HepG2 (cell line): ENCODE measurements around the gene ZFHX3. TPM values are rescaled to one million over a fixed set of nuclear protein-coding genes. Genes with fewer than 3 reads are reported as not detected.

Experiments
- CENPT ChIP-seq: sonication (generic); formaldehyde crosslinking; IDR thresholded peaks from 2 replicates; pipeline ENCODE4 v1.8.0; 2022; ENCODE audit warnings: low read depth, mild to moderate bottlenecking, moderate library complexity, missing genetic modification reagents
- NFAT5 ChIP-seq: sonication (generic); formaldehyde crosslinking; IDR thresholded peaks from 2 replicates; pipeline ENCODE4 v1.4.0; 2020; ENCODE audit warnings: missing genetic modification reagents
- PATZ1 ChIP-seq: sonication (generic); formaldehyde crosslinking; IDR thresholded peaks from 2 replicates; pipeline ENCODE4 v1.4.0; 2020; ENCODE audit warnings: missing genetic modification reagents
- PHF21A ChIP-seq: sonication (generic); formaldehyde crosslinking; IDR thresholded peaks from 2 replicates; pipeline ENCODE4 v1.5.0; 2020; ENCODE audit warnings: mild to moderate bottlenecking, missing genetic modification reagents
- SALL2 ChIP-seq: sonication (generic); formaldehyde crosslinking; IDR thresholded peaks from 2 replicates; pipeline ENCODE4 v1.8.1; 2023; ENCODE audit warnings: mild to moderate bottlenecking, missing genetic modification reagents, inconsistent platforms
- ZBTB34 ChIP-seq: sonication (generic); formaldehyde crosslinking; IDR thresholded peaks from 2 replicates; pipeline ENCODE4 v1.8.0; 2022; ENCODE audit warnings: mild to moderate bottlenecking, missing genetic modification reagents
- ZZZ3 ChIP-seq: sonication (generic); formaldehyde crosslinking; IDR thresholded peaks from 2 replicates; pipeline ENCODE4 v1.4.0; 2020; ENCODE audit warnings: missing genetic modification reagents, mild to moderate bottlenecking, borderline replicate concordance
- polyA plus RNA-seq, 8 experiments: library from polyadenylated mRNA; depleted of rRNA in 3 of 8; stranded (reverse) in 7 of 8; unstranded in 1 of 8; fragments of >200 nt; fragmentation: Illumina TruSeq in 4 of 8; extraction: Trizol in 4 of 8; gene quantifications; 2 replicates each; pipeline versions ENCODE4 v1.2.1 to v1.2.3, GENCODE V29; 2011 to 2016; ENCODE audit warnings: low read depth in 4 of 8, missing spikeins in 1 of 8, mixed read lengths in 1 of 8; ENCODE audit not compliant: insufficient read depth in 1 of 8
- total RNA-seq, 5 experiments: library from RNA; depleted of rRNA; stranded (reverse); fragments of >200 nt; fragmentation: Illumina TruSeq; extraction: Trizol; gene quantifications; 2 replicates each; pipeline ENCODE4 v1.2.3, GENCODE V29; 2016; ENCODE audit warnings: low read depth in 1 of 5

ZFHX3 gene
- total and polyA plus RNA-seq, 2 of the 13 experiments (the other 11 are each of a cell fraction or from before 2014, with no cell fraction given), result 5.0 to 6.0 TPM

GRCh38 chr16:73023320-73023719 is 24.6 kb downstream of the ZFHX3 start (continued):
- 0 out of 2 replicates have a peak, but pooled peaks have one; percentile 6 for TF ChIP-seq ZBTB34 (CRISPR knock-in tag)
- no peak for TF ChIP-seq NFAT5 (CRISPR knock-in tag)
- TF ChIP-seq ZZZ3 (CRISPR knock-in tag), result no peak
- no peak for TF ChIP-seq PHF21A (CRISPR knock-in tag)
- no peak for TF ChIP-seq PATZ1 (CRISPR knock-in tag)
- no peak for TF ChIP-seq SALL2 (CRISPR knock-in tag)
- TF ChIP-seq CENPT, result no peak
